GM20000 (cell line): ENCODE measurements around the gene BRPF1.
"Not testable (repeated sequence)": the region's sequence is repeated elsewhere in the genome, so short reads cannot be mapped to it uniquely, and the experiment has no call there.

Experiments
- DNase-seq: peaks from one replicate; pipeline ENCODE4 v3.0.0; 2012; ENCODE audit warnings: low spot score
- CTCF ChIP-seq: IDR thresholded peaks from 2 replicates; pipeline ENCODE4 v1.5.1; 2012; ENCODE audit warnings: mild to moderate bottlenecking, control low read depth; ENCODE audit errors: extremely low read depth, missing control alignments

BRPF1 gene

GRCh38 chr3:9769426-9770275 is 38.1 kb downstream of the BRPF1 start, which contains the start of gene CAMK1:
Gene CAMK1 (minus strand): TSS chr3:9769947. CDS start chr3:9767749, 2,198 bp downstream.
- peak; percentile 79 for DNase-seq
- no peak for TF ChIP-seq CTCF

GRCh38 chr3:9770276-9770812 is 38.8 kb downstream of the BRPF1 start:
- no peak for TF ChIP-seq CTCF
- DNase-seq = no peak

- not testable (repeated sequence) for DNase-seq
Observed at GRCh38 chr3:9771007-9771406, 39.5 kb downstream of the BRPF1 start.

- TF ChIP-seq CTCF = no peak
- no peak for DNase-seq
Observed at GRCh38 chr3:9776896-9777693, 45.6 kb downstream of the BRPF1 start.

- DNase-seq = no peak
- TF ChIP-seq CTCF = no peak
Observed at GRCh38 chr3:9777694-9778021, 46.1 kb downstream of the BRPF1 start.

GRCh38 chr3:9778143-9779074 is 46.9 kb downstream of the BRPF1 start:
- no peak for TF ChIP-seq CTCF
- DNase-seq = no peak

GRCh38 chr3:9779075-9779593 is 47.6 kb downstream of the BRPF1 start:
- no peak for DNase-seq
- no peak for TF ChIP-seq CTCF
